Spleen (tissue), 11 donors: ENCODE measurements around the gene SASH1. TPM values are rescaled to one million over a fixed set of nuclear protein-coding genes. Genes with fewer than 3 reads are reported as not detected.
"Not testable (repeated sequence)": the region's sequence is repeated elsewhere in the genome, so short reads cannot be mapped to it uniquely, and the experiment has no call there.

Experiments
- DNase-seq: peaks from one replicate; pipeline ENCODE4 v3.0.0-alpha.2; 2020
- H3K27ac ChIP-seq, 8 donors: fragments of 200-600 bp; sonication (generic) in 7 of 8; 1 replicate in 4 of 8; 2 replicates in 4 of 8; pipeline versions ENCODE4 v1.5.0 to v1.8.0; 2016 to 2021; ENCODE audit warnings: inconsistent platforms in 4 of 8, mild to moderate bottlenecking in 4 of 8, moderate library complexity in 1 of 8
- H3K27me3 ChIP-seq, 7 donors: fragments of 200-600 bp; sonication (generic) in 6 of 7; replicated peaks in 1 of 7; 1 replicate in 4 of 7; 2 replicates in 3 of 7; pipeline versions ENCODE4 v1.5.0 to v1.8.0; 2016 to 2021; ENCODE audit warnings: inconsistent platforms in 3 of 7, mild to moderate bottlenecking in 1 of 7
- H3K36me3 ChIP-seq, 6 donors: fragments of 200-600 bp; sonication (generic) in 5 of 6; 1 replicate in 4 of 6; 2 replicates in 2 of 6; pipeline versions ENCODE4 v1.5.0 to v1.8.0; 2016 to 2021; ENCODE audit warnings: inconsistent platforms in 2 of 6
- H3K4me1 ChIP-seq, 6 donors: fragments of 200-600 bp; sonication (generic) in 5 of 6; 1 replicate in 3 of 6; 2 replicates in 3 of 6; pipeline versions ENCODE4 v1.5.0 to v1.8.0; 2016 to 2021; ENCODE audit warnings: inconsistent platforms in 3 of 6
- H3K4me3 ChIP-seq, 8 donors: fragments of 200-600 bp; sonication (generic) in 7 of 8; 1 replicate in 4 of 8; 2 replicates in 4 of 8; pipeline versions ENCODE4 v1.5.0 to v1.8.0; 2016 to 2021; ENCODE audit warnings: inconsistent platforms in 4 of 8, mild to moderate bottlenecking in 4 of 8, moderate library complexity in 2 of 8
- H3K9me3 ChIP-seq, 8 donors: fragments of 200-600 bp; sonication (generic) in 7 of 8; 1 replicate in 4 of 8; 2 replicates in 4 of 8; pipeline versions ENCODE4 v1.5.0 to v1.8.0; 2016 to 2021; ENCODE audit warnings: inconsistent platforms in 4 of 8
- CTCF ChIP-seq, 11 experiments: fragments of 200-600 bp in 7 of 11; fragments of 450-650 bp in 4 of 11; sonication (generic) in 4 of 11; IDR thresholded peaks in 8 of 11; conservative IDR thresholded peaks in 3 of 11; 1 replicate in 7 of 11; 2 replicates in 4 of 11; pipeline versions ENCODE4 v1.4.0 to v1.8.0; 2016 to 2021; ENCODE audit warnings: antibody characterized with exemption in 11 of 11, inconsistent platforms in 4 of 11, mild to moderate bottlenecking in 1 of 11
- POLR2A ChIP-seq, 3 donors: fragments of 450-650 bp; IDR thresholded peaks; one replicate each; pipeline ENCODE4 v1.5.1; 2017; ENCODE audit warnings: antibody characterized with exemption in 3 of 3, mild to moderate bottlenecking in 1 of 3
- POLR2AphosphoS5 ChIP-seq, 3 donors: sonication (generic); formaldehyde crosslinking; IDR thresholded peaks; one replicate each; pipeline ENCODE4 v1.5.1; 2017; ENCODE audit warnings: antibody characterized with exemption in 3 of 3
- WGBS, 5 donors: extraction: QIAGEN DNeasy Blood & Tissue Kit in 3 of 5; methylation state at CpG; one replicate each; pipeline versions ENCODE4 v1.1.5 to v1.1.7; 2013 to 2018; 5-methylcytosine and 5-hydroxymethylcytosine counted together
- intact Hi-C: fragments of 100-400 bp; cut with DNase I; formaldehyde crosslinking; loops from one replicate; pipeline ENCODE4 v1.15.0; 2023; ENCODE audit warnings: low total_unique reads
- polyA plus RNA-seq, 3 donors: library from polyadenylated mRNA; stranded (reverse); fragments of 200-250 nt; gene quantifications; one replicate each; pipeline ENCODE4 v1.2.1, GENCODE V29; 2013
- total RNA-seq, 7 donors: library from RNA; depleted of rRNA in 3 of 7; stranded (reverse); fragments of >200 nt in 3 of 7; fragmentation: NEBNext Ultra II Directional in 4 of 7; extraction: Animal tissue kit (Norgen Biotek cat#: 25700) in 4 of 7; gene quantifications; one replicate each; pipeline versions ENCODE4 v1.1.0 to v1.2.1, GENCODE V29; 2016 to 2021
- donor health status: healthy with polysubstance abuse.
- donor health status: DM: no; HTN: no; CAD: no; lungs with moderate emphysema.
- donor health status: DM: no; HTN: no; CAD: no.
- donor health status: Bipolar disorder and iron deficiency.
- donor health status: healthy.
- donor health status: DM: no; HTN: no; CAD: no.
- donor health status: DM: yes; HTN: yes; CAD: no.

The SASH1 gene
- total and polyA plus RNA-seq, 10 donors = 3.9 to 103 (median 57.9) TPM

GRCh38 chr6:148349466-148349865 lies 6.8 kb downstream of the SASH1 start:
- no peaks in the 10 kb centered on the region for H3K9me3 ChIP-seq
- no peak overlapping the region for H3K4me3 ChIP-seq
- TF ChIP-seq POLR2A (IDR thresholded peaks at IDR 0.05) (no peak), POLR2AphosphoS5 (IDR thresholded peaks at IDR 0.05) (no peak), CTCF (IDR thresholded peaks at IDR 0.05 in 8 of 11, conservative IDR thresholded peaks at IDR 0.05 in 3 of 11) (no peak)
- no peaks in the 10 kb centered on the region for H3K36me3 ChIP-seq
- WGBS, 5 donors = 91 to 96% (median 94%) methylated on average over 9 of the region's 9 CpGs
- H3K4me1 ChIP-seq = peaks cover 0 to 4% (median under 1%) of the 10 kb centered on the region in 6 donors
- H3K27ac ChIP-seq = no peak overlapping the region
- intact Hi-C loops = no loop called here
- no peak for DNase-seq
- peaks cover 0 to 20% (median 0%) of the 10 kb centered on the region in 7 donors for H3K27me3 ChIP-seq

GRCh38 chr6:148351309-148351708 lies 8.7 kb downstream of the SASH1 start:
- H3K27ac ChIP-seq = no peak overlapping the region
- DNase-seq = no peak

DNA sequence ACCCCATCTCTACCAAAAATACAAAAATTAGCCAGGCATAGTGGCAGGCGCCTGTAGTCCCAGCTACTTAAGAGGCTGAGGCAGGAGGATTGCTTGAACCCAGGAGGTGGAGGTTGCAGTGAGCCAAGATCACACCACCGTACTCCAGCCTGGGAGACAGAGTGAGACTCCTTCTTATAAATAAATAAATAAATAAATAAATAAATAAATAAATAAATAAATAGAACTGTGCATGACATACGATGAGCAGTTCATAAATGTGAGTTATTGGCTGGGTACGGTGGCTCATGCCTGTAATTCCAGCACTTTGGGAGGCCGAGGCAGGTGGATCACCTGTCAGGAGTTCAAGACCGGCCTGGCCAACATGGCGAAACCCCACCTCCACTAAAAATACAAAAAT lies 9.8 kb downstream of the SASH1 start:
- WGBS, 5 donors = 88 to 97% (median 93%) methylated on average over 7 of the region's 7 CpGs
- H3K9me3 ChIP-seq, H3K4me3 ChIP-seq, H3K36me3 ChIP-seq, H3K27ac ChIP-seq, intact Hi-C loops, H3K4me1 ChIP-seq, DNase-seq: not testable (repeated sequence)
- peaks cover 0 to 12% (median 0%) of the 10 kb centered on the region in 7 donors for H3K27me3 ChIP-seq

More at GRCh38 chr6:148351309-148351708, 8.7 kb downstream of the SASH1 start:
- intact Hi-C loops = no loop called here
- H3K4me3 ChIP-seq = no peak overlapping the region
- no peak for TF ChIP-seq CTCF (IDR thresholded peaks at IDR 0.05 in 8 of 11, conservative IDR thresholded peaks at IDR 0.05 in 3 of 11)
- no peak for TF ChIP-seq POLR2A (IDR thresholded peaks at IDR 0.05)
- no peak for TF ChIP-seq POLR2AphosphoS5 (IDR thresholded peaks at IDR 0.05)
- 58 to 81% (median 68%) methylated on average over 1 of the region's 1 CpG for WGBS, 5 donors
- H3K27me3 ChIP-seq = peaks cover 0 to 12% (median 0%) of the 10 kb centered on the region in 7 donors
- H3K4me1 ChIP-seq = peaks cover 0 to 3% (median 0%) of the 10 kb centered on the region in 6 donors
- H3K9me3 ChIP-seq = no peaks in the 10 kb centered on the region
- no peaks in the 10 kb centered on the region for H3K36me3 ChIP-seq

DNA sequence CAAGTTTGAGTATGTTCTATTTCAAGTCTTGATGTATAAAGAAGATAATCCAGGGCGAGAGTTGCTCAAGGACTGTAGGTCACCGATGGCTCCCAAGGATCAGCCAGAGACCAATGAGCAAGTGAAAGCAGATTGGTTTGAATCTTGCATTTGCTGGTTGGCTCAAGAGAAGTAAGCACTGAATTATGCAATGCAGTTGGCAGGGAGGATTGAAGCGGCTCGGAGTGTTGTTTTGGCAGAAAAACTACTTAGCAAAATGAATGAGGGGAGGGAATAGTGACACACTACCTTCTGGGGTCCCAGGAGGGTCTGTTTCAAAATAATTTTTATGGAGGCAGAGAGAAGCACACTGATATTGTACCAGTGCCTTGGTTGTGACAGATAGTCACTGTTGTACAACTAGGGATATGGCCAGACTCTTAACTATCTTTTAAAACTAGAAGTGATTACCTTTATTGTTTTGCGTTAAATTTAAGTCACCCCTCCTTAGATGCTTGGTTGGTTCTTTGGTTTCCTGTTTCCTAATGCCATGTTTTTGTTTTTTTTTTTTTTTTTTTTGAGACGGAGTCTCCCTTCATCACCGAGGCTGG lies 15.7 kb downstream of the SASH1 start:
- WGBS, 5 donors = 37 to 86% (median 66%) methylated on average over 7 of the region's 7 CpGs
- no peak overlapping the region for H3K4me3 ChIP-seq
- peaks cover 0 to under 1% (median 0%) of the 10 kb centered on the region in 6 donors for H3K4me1 ChIP-seq
- no peaks in the 10 kb centered on the region for H3K36me3 ChIP-seq
- H3K27me3 ChIP-seq = no peaks in the 10 kb centered on the region
- TF ChIP-seq POLR2AphosphoS5 (IDR thresholded peaks at IDR 0.05) (no peak), CTCF (IDR thresholded peaks at IDR 0.05 in 8 of 11, conservative IDR thresholded peaks at IDR 0.05 in 3 of 11) (no peak), POLR2A (IDR thresholded peaks at IDR 0.05) (no peak)
- H3K9me3 ChIP-seq = no peaks in the 10 kb centered on the region
- intact Hi-C loops = no loop called here
- DNase-seq = no peak
- peak overlapping the region in 1 of 8 donors; percentile 33 for H3K27ac ChIP-seq
